HFFc6 (cell line): ENCODE measurements around the gene LINC00237. TPM values are rescaled to one million over a fixed set of nuclear protein-coding genes. Genes with fewer than 3 reads are reported as not detected.

Source experiments
- DNase-seq: peaks from one replicate; pipeline ENCODE4 v3.0.0-alpha.2; 2018
- H3K27ac Mint-ChIP-seq: 2 replicates; pipeline ENCODE4 v1.8.0; 2020; ENCODE audit warnings: mild to moderate bottlenecking, mixed read lengths
- H3K27me3 Mint-ChIP-seq: 2 replicates; pipeline ENCODE4 v1.8.0; 2021; ENCODE audit warnings: mild to moderate bottlenecking, moderate library complexity, mixed read lengths; ENCODE audit not compliant: insufficient read depth
- H3K36me3 Mint-ChIP-seq: 2 replicates; pipeline ENCODE4 v1.8.0; 2021; ENCODE audit warnings: low read depth, mixed read lengths
- H3K4me1 Mint-ChIP-seq: 2 replicates; pipeline ENCODE4 v1.8.0; 2020; ENCODE audit warnings: low read depth, mixed read lengths
- H3K4me3 Mint-ChIP-seq: 2 replicates; pipeline ENCODE4 v1.8.0; 2020; ENCODE audit warnings: mild to moderate bottlenecking, moderate library complexity, mixed read lengths
- H3K9me3 Mint-ChIP-seq: 2 replicates; pipeline ENCODE4 v1.8.0; 2020; ENCODE audit warnings: mild to moderate bottlenecking, mixed read lengths
- long read RNA-seq: library from polyadenylated mRNA; unstranded; transcript quantifications from one replicate; pipeline ENCODE4 v2.0.0, GENCODE V29; 2019
- total RNA-seq, 6 experiments: library from RNA; stranded (reverse); fragmentation: NEBNext Ultra II Directional; extraction: Animal tissue kit (Norgen Biotek cat#: 25700); gene quantifications; 2 replicates in 1 of 6; 3 replicates in 5 of 6; pipeline ENCODE4 v1.2.3, GENCODE V29; 2021
- TF ChIP-seq, protein P1 (sequence below): fragments of 200-600 bp; sonication (generic); IDR thresholded peaks from 2 replicates; pipeline ENCODE4 v1.5.0; 2021; ENCODE audit warnings: antibody characterized with exemption, mild to moderate bottlenecking

Gene LINC00237
- total RNA-seq, result not detected
- long read RNA-seq, result 0 reads

DNA sequence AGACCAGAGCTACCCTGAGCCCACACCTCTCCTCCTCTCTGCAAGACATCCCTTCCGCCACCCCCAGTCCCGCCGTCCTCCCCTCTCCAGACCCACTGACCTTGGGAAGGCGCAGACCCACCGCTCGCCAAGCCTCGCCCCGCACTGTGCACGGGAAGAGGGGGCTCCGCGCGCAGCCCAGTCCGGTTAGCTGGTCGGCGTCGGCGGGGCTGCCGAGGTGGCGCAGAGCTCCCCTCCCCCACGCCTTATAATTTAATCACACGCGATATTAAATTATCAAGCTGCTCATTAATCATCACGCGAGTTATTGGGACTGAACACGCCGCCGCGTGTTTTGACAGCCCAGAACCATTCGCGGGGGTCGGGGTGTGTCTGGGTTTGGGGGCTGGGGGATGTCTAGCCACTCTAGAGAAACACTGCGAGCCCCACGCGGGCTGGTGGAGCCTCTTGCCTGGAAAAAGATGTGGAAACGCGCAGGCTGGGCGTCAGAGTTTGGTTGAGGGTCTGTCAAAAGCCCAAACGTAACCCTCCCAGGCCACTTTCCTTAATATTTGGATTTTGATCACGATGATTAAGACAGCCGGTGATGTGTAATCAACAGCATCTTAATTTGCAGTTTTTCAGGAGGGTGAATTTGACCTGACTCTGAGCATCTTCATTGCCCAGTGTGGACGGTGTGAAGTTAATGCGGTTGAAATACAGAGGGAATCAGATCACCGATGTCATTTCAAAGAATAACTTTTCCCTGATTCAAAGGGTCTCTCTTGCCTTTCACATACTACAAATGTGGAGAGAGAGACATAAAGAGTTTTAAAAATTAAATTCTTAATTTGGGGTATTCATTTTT lies at the start of gene LINC00237:
TSS of gene LINC00237 (minus strand) at position 188 of the 847 bp plus-strand sequence.
- Mint-ChIP-seq H3K27me3 (peaks cover 32% of the 10 kb centered on the region), H3K4me1 (no peaks in the 10 kb centered on the region), H3K9me3 (no peaks in the 10 kb centered on the region), H3K27ac (no peak within 1 kb of the TSS), H3K36me3 (no peaks in the 10 kb centered on the region), H3K4me3 (no peak within 1 kb of the TSS)
- TF ChIP-seq, protein P1, sequence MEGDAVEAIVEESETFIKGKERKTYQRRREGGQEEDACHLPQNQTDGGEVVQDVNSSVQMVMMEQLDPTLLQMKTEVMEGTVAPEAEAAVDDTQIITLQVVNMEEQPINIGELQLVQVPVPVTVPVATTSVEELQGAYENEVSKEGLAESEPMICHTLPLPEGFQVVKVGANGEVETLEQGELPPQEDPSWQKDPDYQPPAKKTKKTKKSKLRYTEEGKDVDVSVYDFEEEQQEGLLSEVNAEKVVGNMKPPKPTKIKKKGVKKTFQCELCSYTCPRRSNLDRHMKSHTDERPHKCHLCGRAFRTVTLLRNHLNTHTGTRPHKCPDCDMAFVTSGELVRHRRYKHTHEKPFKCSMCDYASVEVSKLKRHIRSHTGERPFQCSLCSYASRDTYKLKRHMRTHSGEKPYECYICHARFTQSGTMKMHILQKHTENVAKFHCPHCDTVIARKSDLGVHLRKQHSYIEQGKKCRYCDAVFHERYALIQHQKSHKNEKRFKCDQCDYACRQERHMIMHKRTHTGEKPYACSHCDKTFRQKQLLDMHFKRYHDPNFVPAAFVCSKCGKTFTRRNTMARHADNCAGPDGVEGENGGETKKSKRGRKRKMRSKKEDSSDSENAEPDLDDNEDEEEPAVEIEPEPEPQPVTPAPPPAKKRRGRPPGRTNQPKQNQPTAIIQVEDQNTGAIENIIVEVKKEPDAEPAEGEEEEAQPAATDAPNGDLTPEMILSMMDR, result no peak
- no peak for DNase-seq

DNA sequence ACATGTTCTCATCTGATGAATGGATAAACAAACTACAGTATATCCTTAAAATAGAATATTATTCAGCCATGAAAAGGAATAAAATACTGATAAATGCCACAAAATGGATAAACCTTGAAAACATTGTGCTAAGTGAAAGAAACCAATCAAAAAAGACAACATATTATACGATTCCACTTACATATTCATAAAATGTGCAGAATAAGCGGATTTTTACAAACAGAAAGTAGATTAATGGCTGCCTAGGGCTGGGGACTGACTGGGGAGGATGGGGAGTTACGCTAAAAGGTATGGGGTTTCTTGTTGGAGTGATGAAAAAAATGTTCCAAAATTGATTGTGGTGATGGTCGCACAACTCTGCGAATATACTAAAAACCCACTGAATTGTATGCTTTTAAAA lies 49.1 kb upstream of the LINC00237 start:
- H3K9me3 Mint-ChIP-seq, result no peaks in the 10 kb centered on the region

DNA sequence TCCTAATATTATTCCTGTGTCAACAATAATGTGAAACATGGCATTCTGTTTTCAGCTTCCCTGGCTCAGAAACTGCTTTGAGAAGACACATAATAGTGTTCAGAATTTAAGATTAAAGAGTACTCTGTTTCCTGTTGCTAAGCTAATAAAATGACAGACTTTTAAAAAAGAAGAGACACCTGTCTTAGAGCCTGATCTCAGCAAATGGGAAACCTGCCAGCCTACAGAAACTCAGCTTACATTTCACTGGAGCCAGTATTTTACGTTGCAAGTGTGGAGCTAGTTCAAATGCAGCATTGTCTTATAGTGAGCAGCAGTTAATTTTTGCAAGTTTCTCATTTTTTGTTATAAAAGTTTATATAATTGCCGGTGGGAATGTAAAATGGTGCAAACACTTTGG lies 48.5 kb upstream of the LINC00237 start:
- TF ChIP-seq, protein P1, result no peak
- no peaks in the 10 kb centered on the region; the same call in none of the 2 replicates for H3K27me3 Mint-ChIP-seq
- no peak overlapping the region for H3K4me3 Mint-ChIP-seq
- no peak for DNase-seq
- peaks cover 11% of the 10 kb centered on the region for H3K4me1 Mint-ChIP-seq
- H3K36me3 Mint-ChIP-seq, result peaks cover 7% of the 10 kb centered on the region; the same call in 1 of the 2 replicates
- H3K9me3 Mint-ChIP-seq, result no peaks in the 10 kb centered on the region
- H3K27ac Mint-ChIP-seq, result no peak overlapping the region

More for the DNA sequence above, 49.1 kb upstream of the LINC00237 start:
- Mint-ChIP-seq H3K4me1 (peaks cover 15% of the 10 kb centered on the region), H3K27ac (no peak overlapping the region), H3K36me3 (peaks cover 7% of the 10 kb centered on the region; the same call in 1 of the 2 replicates), H3K27me3 (no peaks in the 10 kb centered on the region; the same call in none of the 2 replicates), H3K4me3 (no peak overlapping the region)
- TF ChIP-seq, protein P1, result no peak
- DNase-seq, result no peak

DNA sequence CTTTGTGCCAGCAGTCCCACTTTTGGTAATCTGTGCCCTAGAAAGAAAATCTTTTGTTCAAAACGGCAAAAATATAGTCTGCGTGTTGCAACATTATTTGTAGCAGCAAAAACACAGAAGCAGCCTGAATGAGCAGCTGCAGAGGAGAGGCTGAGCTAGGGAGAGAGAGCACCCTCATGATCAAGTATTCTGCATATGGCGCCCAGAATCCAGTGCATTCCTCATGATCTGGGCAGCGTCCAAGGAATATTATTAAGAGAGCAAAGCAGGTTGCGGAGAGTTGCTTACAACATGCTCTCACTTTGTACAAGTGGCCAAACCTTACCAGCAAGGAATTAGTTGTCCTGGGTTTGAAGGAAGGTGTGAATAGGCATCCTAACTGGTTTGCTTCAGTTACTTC lies 45.6 kb upstream of the LINC00237 start:
- Mint-ChIP-seq H3K9me3 (no peaks in the 10 kb centered on the region), H3K27me3 (no peaks in the 10 kb centered on the region; the same call in 1 of the 2 replicates), H3K27ac (no peak overlapping the region), H3K4me3 (no peak overlapping the region), H3K36me3 (peaks cover 14% of the 10 kb centered on the region), H3K4me1 (peaks cover 14% of the 10 kb centered on the region)
- DNase-seq, result no peak
- TF ChIP-seq, protein P1, result no peak

DNA sequence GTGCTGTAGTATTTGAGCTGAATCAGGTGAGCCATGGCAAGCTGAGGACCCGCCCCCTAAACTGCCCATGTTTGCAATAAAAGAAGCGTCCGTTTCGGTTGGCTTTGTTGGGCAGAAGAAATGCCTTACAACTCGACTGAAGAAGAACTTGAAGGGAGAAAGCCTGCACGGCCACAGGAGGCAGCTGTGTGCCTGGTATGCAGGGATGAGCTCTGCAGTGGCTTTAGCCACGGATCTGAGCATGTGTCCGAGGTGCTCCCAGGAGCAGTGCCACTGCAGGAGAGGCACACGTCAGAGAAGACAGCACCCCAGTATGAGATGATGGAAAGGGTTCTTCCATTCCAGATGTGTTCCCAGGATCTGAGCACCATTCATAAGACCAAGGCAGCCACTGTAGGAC lies 43.2 kb upstream of the LINC00237 start:
- H3K4me3 Mint-ChIP-seq, result no peak overlapping the region

More for the DNA sequence above, 43.2 kb upstream of the LINC00237 start:
- no peaks in the 10 kb centered on the region for H3K27me3 Mint-ChIP-seq
- H3K9me3 Mint-ChIP-seq, result no peaks in the 10 kb centered on the region
- H3K27ac Mint-ChIP-seq, result no peak overlapping the region
- H3K4me1 Mint-ChIP-seq, result peaks cover 8% of the 10 kb centered on the region
- TF ChIP-seq, protein P1, result no peak
- H3K36me3 Mint-ChIP-seq, result peaks cover 6% of the 10 kb centered on the region
- DNase-seq, result no peak
